GM18498 (cell line): ENCODE measurements around the gene SHE.

Experiments used
- ATAC-seq: cut with Tn5 transposase; IDR thresholded peaks from one replicate; pipeline ENCODE4 v1.9.1; 2021; ENCODE audit warnings: mild to moderate bottlenecking, moderate library complexity; ENCODE audit not compliant: unreplicated experiment

The SHE gene

GRCh38 chr1:154481053-154481452 is 21.2 kb downstream of the SHE start:
- ATAC-seq = no peak

DNA sequence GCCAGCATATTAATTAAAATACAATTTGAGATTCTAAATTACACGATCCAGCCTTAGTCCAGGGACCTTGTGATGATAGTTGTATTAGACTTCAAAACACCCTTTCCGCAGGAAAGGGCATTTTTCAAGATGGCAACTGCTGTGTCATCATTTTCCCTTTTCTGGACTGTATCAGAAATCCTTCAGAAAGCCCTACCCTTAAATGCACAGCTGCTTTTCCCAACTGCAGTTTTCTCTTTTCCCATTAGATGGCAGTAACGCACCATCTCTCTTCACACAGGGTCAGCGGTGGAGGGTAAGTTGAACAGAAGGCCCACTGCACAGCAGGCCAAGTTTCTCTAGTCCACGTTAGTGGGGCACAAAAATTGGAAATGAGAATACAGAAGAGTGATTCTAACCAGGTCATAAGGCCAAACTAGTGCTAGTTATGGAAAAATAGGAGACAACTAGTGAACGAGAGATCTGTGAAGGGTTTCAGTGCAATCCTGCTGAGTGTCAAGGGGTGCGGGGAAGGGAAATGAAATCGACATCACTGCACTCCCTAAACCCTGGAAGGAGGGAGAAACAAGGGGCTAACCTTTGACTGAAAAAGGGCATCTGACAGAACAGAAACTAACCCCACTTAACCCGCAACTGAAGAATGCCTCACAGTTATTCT is 22.3 kb downstream of the SHE start:
- no peak for ATAC-seq

DNA sequence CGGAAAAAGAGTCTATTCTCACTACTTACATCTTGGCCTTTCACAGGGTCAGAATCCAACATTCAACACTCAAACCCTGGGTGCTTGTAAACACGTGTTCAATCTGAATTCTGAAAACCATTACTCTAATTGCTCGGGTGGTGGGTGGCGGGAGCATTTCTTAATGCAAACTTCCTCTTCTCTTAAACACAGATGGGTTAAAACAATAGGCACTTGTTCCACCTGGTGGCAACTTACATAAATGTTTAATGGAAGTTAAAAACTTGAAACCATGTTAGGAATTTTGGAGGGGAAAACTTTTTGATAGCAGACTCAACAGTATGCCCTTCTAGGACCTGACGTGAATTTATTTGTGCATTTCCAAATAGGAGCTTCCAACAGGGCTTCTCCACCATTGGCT is 23.6 kb downstream of the SHE start:
- no peak for ATAC-seq

- ATAC-seq = no peak
Observed at GRCh38 chr1:154478013-154478412, 24.2 kb downstream of the SHE start.

- no peak for ATAC-seq
Observed at GRCh38 chr1:154476791-154477190, 25.4 kb downstream of the SHE start.

GRCh38 chr1:154474802-154475201 is 27.4 kb downstream of the SHE start:
- no peak for ATAC-seq

DNA sequence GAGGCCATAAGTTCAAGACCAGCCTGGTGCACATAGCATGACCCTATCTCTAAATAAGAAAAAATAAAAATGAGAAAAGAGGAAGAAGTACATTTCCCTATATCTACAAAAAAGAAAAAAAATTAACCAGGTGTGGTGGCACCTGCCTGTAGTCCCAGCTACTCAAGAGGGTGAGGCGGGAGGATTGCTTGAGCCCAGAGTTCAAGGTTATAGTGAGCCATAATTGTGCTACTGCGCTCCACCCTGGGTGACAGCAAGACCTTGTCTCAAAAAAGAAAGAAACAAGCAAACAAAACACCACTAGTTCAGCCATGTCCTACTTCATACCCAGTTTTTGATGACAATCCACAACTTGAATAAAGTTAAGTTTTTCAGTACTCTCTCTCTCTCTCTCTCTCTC is 30.9 kb downstream of the SHE start:
- no peak for ATAC-seq

DNA sequence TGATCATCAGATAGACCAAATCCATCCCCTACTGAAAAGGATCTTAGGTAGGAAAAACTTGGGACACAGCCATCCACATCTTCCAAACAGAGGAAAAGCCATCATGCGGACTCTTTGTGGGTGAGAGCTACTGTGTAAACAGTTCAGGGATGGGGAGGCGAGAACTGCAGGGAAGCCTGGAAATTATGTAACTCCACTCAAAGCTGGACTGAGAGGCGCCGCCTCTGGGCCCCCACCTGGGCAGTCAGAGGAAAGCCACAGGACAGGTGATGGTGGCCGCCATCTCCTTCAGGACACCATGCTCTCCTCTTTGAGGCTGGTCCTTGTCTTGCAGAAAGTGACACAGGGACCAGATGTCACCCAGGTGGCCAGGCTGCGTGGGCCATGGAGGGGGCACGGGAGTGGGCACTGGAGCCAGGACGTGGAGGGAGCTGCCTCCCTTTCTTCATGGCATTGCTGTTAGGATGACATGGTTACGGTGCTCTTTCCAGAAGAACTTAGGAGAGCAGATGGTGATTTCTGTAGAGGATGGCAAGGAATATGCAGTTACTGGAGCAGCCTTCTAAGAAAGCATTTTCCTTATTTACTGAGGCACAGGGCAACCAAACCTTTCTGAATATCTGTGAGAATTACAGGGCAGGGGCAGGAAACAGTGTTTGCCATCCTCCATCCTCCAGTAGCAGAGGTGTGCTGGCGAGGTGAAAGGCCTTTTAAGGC is 32.2 kb downstream of the SHE start:
- no peak for ATAC-seq

- no peak for ATAC-seq
Observed at GRCh38 chr1:154468535-154469250, 33.5 kb downstream of the SHE start.

- ATAC-seq = no peak
Observed at GRCh38 chr1:154467434-154468102, 34.6 kb downstream of the SHE start.

DNA sequence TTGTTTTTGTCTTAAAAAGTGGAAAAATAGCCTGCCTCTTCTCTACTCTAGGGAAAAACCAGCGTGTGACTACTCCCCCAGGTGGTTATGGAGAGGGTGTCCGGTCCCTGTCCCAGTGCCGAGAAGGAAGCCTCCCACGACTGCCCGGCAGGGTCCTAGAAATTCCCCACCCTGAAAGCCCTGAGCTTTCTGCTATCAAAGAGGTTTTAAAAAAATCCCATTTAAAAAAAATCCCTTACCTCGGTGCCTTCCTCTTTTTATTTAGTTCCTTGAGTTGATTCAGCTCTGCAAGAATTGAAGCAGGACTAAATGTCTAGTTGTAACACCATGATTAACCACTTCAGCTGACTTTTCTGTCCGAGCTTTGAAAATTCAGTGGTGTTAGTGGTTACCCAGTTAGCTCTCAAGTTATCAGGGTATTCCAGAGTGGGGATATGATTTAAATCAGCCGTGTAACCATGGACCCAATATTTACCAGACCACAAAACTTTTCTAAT is 35.2 kb downstream of the SHE start:
- no peak for ATAC-seq

GRCh38 chr1:154466206-154466605 is 36.0 kb downstream of the SHE start:
- no peak for ATAC-seq

DNA sequence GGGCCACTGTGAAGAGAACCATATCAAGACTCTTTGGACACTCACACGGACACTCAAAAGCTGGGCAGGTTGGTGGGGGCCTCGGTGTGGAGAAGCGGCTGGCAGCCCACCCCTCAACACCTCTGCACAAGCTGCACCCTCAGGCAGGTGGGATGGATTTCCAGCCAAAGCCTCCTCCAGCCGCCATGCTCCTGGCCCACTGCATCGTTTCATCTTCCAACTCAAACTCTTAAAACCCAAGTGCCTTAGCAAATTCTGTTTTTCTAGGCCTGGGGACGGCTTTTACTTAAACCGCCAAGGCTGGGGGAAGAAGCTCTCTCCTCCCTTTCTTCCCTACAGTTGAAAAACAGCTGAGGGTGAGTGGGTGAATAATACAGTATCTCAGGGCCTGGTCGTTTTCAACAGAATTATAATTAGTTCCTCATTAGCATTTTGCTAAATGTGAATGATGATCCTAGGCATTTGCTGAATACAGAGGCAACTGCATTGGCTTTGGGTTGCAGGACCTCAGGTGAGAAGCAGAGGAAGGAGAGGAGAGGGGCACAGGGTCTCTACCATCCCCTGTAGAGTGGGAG is 36.5 kb downstream of the SHE start:
- no peak for ATAC-seq

DNA sequence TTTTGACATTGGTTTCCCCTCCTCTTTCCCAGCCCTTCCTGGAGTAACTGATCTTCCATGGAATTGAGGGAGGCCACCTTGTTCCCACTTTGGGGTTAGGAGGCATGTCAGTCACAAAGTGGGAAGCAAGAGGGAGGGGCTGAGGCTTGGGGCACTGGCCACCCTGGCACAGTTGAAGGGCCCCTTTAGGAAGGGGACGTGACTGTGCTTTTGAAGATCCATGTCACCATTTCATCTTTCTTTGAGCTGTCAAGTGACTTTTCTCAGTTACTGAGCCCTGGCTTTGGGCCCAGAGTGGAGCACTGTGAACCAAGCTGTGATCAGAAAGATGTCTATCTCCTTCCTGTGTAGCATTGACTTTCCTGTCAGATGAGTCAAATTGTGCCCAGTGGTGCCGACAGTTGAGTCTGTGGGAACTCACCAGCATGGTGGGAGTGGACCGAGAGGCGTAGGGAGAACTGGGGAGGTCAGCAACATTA is 38.7 kb downstream of the SHE start:
- ATAC-seq = no peak

GRCh38 chr1:154460695-154461260 is 41.4 kb downstream of the SHE start:
- no peak for ATAC-seq

DNA sequence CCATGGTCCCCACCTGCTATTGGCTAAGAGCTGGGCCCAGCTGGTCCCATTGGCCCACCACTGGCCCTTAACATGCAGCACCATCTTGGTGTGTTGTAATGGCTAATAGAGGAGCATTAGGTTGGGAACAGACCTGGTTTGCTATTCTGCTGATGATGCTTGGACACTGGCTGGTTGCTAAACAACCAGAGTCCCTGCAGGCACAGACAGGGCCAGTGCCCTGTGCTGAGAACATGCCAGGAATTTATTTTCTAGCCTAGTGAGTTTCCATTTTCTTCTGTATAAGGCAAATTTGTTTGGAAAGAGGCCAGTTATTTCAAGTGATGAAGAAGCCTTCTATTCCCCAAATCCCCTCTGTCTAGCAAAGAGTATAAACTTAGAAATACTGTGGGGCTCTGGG is 43.1 kb downstream of the SHE start:
- no peak for ATAC-seq

- ATAC-seq = no peak
Observed at GRCh38 chr1:154456631-154457030, 45.6 kb downstream of the SHE start.

GRCh38 chr1:154454386-154455120 is 47.7 kb downstream of the SHE start:
- ATAC-seq = no peak

- ATAC-seq = no peak
Observed at GRCh38 chr1:154453574-154454352, 48.4 kb downstream of the SHE start.
